GM21360 (cell line): ENCODE measurements around the gene ZNF544.
"Not testable (repeated sequence)": the region's sequence is repeated elsewhere in the genome, so short reads cannot be mapped to it uniquely, and the experiment has no call there.

Experiments
- ATAC-seq: cut with Tn5 transposase; IDR thresholded peaks from one replicate; pipeline ENCODE4 v1.9.1; 2021; ENCODE audit warnings: mild to moderate bottlenecking, moderate library complexity; ENCODE audit not compliant: unreplicated experiment

Gene ZNF544

DNA sequence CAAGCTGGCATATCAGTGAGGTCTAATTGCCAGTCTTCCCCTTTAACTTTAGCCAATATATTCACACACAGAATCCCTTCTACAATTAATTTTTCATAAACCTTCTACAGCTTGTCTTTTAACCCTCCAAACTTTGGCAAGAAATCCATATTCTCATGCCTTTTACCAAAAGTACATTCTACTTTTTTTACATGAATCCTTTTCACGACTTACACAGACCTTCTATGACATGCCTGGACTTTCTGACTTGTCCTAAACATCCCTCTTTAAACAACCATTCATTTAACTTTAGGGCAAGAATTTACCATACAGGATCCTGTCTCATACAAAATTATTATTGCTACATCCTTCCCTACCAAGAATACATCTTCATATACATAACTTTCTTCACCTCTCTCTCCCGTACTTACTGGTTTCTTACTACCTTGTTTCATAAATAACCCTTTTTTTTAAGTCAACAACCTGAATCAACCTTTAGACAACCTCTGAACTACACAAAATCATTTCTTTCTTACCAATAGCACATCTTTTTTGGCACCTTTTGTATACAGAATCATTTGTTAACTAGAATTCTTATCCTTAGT is 23.5 kb downstream of the ZNF544 start:
- ATAC-seq, result no peak

DNA sequence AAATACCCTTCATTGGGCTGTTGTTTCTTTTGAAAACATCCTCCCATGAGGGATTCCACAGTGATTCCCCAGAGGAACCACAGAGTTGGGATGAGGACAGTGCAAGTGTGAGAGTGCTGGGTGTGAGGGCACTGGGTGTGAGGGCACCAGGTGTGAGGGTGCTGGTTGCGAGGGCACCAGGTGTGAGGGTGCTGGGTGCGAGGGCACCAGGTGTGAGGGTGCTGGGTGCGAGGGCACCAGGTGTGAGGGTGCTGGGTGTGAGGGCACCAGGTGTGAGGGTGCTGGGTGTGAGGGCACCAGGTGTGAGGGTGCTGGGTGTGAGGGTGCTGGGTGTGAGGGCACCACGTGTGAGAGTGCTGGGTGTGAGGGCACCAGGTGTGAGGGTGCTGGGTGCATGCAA is 29.5 kb downstream of the ZNF544 start:
- ATAC-seq, result not testable (repeated sequence)

DNA sequence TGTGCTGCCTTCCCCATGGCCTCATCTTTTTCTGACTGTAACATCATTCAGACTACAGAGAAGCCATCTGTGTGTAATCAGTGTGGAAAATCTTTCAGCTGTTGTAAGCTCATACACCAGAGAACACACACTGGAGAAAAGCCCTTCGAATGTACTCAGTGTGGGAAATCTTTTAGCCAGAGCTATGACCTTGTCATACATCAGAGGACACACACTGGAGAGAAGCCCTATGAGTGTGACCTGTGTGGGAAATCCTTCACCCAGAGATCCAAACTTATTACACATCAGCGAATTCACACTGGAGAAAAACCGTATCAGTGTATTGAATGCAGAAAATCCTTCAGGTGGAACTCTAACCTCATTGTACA is 32.9 kb downstream of the ZNF544 start:
- no peak for ATAC-seq

DNA sequence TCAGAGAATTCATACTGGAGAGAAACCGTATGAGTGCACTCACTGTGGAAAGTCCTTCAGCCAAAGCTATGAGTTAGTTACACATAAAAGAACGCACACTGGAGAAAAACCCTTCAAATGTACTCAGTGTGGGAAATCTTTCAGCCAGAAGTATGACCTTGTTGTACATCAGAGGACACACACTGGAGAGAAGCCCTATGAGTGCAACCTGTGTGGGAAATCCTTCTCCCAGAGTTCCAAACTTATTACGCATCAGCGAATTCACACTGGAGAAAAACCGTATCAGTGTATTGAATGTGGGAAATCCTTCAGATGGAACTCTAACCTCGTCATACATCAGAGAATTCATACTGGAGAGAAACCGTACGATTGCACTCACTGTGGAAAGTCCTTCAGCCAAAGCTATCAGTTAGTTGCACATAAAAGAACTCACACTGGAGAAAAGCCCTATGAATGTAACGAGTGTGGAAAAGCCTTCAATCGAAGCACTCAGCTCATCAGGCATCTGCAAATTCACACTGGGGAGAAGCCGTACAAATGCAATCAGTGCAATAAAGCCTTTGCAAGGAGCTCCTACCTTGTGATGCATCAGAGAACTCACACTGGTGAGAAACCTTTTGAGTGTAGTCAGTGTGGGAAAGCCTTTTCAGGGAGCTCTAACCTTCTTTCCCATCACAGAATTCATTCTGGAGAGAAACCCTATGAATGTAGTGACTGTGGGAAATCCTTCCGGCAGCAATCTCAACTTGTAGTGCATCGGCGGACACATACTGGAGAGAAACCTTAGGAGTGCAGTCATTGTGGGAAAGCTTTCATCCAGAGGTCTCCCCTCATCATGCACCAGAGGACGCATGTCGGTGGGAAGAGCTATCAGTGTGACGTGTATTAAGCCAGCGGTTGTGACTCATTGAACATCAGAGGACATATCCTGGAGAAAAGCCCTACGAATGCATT is 33.5 kb downstream of the ZNF544 start:
- ATAC-seq, result no peak

DNA sequence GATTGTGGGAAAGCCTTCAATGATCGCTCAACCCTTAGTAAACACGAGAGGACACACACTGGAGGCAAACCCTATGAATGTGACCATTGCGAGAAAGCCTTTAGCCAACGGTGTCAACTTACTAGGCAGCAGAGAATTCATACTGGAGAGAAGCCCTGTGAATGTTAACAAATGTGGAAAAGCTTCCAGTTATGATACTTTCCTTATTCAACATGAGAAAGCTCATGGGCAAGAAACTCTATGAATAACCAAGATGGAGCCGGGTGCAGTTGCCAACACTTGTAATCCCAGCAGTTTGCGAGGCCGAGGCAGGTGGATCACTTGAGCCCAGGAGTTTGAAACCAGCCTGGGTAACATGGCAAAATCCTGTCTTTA is 34.2 kb downstream of the ZNF544 start:
- no peak for ATAC-seq

DNA sequence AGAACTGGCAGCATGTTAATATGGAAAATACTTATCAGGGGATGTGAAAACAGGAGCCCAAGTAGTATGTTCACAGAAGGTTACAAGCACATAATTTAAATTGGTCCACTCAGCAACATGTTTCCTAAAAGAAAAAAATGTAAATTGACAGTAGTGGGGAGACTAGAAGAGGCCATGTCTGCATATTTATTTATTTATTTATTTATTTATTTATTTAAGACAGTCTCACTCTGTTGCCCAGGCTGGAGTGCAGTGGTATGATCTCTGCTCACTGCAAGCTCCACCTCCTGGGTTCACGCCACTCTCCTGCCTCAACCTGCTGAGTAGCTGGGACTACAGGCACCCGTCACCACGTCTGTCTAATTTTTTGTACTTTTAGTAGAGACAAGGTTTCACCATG is 36.4 kb downstream of the ZNF544 start:
- no peak for ATAC-seq

DNA sequence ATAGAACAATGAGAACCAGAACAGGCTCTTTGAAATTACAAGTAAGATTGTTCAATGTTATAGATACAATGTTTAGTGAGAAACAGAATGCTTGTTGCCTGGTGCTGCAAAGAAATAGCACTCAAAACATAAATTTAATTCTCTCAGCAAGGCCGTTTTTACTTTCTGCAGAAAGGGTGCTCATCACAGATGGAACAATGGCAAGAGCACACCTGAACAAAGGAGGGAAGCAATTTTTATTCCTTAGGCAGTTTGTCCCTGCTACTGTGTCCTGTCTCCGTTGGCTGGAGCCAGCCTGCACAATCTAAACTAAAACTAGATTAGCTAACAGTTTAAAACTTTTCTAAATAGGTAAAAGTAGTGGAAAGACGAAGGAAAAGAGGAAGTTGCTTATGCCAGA is 39.6 kb downstream of the ZNF544 start:
- no peak for ATAC-seq

DNA sequence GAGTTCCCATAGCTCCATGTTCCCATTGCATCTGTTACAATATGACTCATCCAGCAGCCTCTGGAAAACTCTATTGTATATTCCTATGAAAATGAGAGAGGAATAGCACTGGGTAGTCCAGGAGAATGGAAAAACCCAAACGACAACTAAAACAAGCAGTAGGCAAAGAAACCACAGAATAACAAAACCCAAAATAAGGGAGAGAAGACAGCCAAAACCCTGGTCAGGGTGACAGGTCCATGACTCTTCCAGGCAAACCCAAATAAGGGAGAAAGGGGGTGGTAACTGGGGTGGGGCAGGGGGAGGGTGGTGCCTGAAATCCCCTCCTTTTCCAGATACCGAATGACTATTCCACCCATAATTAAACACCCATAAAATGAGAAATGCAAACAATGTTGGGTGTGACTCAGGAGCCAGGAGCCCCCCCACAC is 46.1 kb downstream of the ZNF544 start:
- no peak for ATAC-seq

DNA sequence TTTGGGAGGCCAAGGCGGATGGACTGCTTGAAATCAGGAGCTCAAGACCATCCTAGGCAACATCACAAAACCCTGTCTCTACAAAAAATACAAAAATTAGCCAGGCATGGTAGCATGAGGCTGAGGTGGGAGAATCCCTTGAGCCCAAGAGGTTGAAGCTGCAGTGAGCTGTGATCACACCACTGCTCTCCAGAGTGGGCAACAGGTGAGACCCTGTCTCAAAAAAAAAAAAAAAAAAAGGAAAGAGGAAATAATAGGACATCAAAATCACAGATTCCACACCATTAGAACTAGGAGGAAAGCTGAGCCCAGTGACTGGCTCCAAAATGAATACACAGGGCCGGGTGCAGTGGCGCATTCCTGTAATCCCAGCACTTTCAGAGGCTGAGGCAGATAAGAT is 46.9 kb downstream of the ZNF544 start:
- ATAC-seq, result no peak

DNA sequence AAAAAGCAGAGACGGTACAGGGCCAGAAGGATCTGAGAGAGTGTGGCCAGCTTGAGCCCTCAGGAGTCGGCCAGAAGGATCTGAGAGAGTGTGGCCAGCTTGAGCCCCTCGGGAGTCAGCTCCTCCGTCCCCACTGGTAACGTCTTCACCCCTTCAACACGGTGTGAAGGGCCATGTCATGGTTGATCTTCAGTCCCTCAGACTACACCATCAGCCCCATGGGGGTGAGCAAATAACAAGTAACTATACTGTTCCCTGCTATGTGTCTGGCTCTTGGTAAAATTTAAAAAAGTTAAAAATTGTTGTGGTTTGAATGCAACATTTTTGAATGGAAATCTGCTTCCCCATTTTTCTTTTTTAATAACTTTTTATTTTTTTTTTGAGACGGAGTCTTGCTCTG is 48.5 kb downstream of the ZNF544 start:
- ATAC-seq, result no peak

DNA sequence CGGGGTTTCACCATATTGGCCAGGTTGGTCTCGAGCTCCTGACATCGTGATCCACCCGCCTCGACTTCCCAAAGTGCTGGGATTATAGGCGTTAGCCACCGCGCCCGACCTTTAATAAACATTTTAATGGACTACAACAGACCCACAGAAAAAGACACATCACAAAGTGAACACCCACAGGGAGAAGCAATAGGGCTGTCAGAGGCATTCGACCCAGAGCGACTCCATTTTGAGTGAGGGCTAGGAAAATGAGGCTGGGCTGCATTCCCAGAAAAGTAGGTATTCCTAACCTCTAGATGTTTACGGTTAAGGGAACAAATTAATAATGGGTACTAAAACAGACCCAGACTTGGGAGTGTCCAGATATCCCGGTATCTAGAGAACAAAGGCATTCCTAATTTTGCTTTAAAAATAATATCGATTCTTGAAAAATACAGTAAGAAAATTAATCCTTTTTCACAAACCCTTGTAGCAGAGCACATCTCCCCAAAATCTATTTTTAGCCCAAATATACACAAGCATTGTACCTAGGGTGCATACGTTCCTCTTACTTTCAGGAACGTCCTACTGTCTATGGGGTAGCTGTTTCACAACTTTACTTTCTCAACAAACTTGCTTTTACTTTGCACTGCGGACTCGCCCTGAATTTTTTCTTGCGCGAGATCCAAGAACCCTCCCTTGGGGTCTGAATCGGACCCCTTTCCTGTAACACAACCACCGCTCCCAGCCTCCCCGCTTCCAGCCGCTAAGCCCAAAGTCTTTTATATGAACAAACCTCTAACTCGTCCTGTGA is 49.2 kb downstream of the ZNF544 start:
- no peak for ATAC-seq

DNA sequence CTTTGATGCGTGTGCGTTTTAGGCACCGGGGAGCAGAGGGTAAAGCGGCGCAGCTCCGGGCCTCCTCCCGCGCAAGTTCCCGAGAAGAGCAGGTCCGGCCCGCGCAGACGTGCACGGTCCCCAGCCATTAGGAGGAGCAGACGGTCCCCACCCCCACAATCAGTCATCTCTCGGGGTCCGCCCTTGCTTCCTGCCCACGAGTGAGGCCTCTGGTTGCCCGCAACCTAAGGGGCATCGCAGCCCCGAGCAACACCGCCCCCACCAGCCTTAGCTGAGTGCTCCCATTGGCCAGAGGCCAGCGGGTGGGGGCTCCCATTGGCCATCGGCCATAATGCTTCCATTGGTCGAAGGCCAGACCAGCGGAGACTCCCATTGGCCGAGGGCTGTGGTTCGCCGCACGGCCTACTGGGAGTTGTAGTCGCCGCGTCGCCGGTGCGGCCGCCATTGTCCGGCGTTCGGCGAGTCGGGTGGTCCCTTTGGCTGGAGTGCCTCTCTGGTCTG is 49.9 kb downstream of the ZNF544 start, which contains the start of gene ZNF8:
ZNF8 (plus strand) TSS at position 415 of the 501 bp plus-strand sequence. CDS start 127 bp downstream, outside the sequence.
- peak; percentile 94 for ATAC-seq

DNA sequence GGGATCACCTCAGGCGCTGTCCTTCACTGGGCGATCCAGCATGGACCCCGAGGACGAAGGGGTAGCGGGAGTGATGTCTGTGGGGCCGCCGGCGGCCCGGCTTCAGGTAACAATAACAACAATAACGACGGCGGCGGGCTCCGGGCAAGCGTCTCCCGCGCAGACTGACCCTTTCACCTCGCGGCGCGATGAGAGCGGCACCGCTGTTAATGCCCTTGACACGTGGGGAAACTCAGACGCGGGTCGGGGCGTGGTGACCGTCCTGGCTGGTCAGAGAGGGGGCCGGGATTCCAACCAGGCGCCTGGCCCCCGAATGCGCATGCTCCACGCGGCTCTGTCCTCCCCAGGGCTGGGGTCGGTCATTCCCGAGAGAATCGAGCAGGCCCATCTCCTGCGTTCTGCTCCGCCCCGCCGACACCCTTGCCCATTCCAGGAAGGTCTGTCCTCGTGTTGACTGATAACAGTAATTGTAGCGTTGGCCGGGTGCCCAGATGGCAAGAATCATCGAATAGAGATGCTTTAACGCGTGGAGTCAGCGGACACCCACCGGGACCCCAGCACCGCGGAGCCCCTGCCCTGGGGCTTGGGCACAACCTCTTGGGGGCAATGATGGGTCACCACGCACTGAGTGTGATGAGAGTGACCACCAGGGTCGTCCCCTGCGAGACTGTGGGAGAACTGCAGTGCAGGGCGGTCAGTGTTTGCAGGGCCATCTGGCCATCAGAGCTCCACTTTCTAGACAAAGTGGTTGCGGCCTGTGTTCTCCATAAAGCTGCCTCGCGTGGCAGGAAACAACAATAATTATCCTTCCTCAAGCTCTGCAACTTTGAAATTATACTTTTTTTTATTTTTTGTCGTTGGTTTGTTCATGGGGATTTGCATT is 50.6 kb downstream of the ZNF544 start:
- peak; percentile 20 for ATAC-seq

DNA sequence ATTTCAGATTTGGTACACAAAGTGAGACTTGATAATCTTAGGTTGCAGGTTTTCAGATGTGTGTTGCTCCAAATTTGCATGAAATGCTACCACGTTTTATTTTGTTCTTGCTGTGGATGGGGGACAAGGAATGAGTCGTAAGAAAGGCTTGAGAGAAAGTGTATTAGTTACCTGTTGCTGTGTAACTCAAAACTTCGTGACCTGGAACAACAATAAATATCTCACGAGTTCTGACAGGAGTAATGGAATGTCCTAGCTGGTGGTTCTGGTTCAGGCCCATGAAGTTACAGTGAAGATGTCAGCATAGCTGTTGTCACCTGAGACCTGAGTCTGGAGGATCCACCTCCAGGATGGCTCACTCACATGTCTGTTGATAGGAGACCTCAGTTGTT is 51.2 kb downstream of the ZNF544 start:
- no peak for ATAC-seq

DNA sequence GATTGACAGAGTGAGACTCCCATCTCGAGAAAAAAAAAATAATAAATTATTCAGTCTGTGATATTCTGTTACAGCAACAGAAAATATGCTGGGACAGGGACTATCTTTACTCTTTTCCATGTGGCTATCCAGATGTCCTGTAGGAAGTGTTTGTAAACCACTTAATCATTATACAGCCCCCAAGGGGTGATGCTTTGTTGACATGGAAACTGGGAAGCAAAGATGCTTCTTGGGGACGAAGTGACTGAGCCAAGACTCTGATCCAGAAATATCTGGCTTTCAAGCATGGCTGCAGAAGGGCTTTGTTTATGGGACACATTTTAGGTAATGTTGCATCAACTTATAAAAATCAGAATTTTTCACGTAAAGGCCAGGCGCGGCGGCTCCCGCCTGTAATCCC is 55.5 kb downstream of the ZNF544 start:
- ATAC-seq, result no peak

DNA sequence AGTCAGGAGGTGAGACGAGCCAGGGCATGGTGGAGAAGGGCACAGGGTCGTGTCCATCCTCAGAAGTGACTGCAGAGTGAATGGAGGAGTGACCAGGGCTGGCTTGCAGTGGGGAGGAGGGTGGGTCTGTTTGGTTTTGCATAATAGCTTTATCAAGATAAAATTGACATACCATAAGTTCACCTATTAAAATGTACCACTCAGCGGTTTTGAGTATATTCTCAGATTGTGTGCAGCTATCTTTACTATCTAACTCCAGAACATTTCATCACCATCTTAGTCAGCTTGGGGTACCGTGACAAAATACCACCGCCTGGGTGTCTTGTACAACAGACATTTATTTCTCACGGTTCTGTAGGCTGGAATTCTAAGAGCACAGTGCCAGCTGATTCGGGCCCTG is 63.2 kb downstream of the ZNF544 start:
- ATAC-seq, result no peak

DNA sequence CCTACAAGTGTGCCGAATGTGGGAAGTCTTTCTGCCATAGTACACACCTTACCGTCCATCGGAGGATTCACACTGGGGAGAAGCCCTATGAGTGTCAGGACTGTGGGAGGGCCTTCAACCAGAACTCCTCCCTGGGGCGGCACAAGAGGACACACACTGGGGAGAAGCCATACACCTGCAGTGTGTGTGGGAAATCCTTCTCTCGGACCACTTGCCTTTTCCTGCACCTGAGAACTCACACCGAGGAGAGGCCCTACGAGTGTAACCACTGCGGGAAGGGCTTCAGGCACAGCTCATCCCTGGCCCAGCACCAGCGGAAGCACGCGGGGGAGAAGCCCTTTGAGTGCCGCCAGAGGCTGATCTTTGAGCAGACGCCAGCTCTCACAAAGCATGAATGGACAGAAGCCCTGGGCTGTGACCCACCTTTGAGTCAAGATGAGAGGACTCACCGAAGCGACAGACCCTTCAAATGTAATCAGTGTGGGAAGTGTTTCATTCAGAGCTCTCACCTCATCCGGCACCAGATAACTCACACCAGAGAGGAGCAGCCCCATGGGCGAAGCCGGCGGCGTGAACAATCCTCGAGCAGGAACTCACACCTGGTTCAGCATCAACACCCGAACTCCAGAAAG is 66.1 kb downstream of the ZNF544 start:
- no peak for ATAC-seq

DNA sequence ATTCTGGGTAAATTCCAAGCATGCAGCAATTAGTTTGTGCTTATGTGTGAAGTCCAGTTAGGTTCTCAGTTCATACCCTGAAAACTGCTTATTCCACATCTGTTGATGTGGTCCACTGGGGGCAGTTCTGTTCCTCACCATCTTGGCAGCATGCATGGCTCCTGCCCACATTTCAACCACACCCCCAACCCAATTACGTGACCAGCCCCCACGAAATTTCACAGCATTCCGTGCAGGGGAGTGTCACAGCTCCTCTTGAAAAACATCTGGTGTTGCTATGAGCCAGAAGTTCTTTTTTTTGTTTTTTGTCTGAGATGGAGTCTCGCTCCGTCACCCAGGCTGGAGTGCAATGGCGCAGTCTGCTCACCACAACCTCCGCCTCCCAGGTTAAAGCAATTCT is 67.4 kb downstream of the ZNF544 start:
- no peak for ATAC-seq

DNA sequence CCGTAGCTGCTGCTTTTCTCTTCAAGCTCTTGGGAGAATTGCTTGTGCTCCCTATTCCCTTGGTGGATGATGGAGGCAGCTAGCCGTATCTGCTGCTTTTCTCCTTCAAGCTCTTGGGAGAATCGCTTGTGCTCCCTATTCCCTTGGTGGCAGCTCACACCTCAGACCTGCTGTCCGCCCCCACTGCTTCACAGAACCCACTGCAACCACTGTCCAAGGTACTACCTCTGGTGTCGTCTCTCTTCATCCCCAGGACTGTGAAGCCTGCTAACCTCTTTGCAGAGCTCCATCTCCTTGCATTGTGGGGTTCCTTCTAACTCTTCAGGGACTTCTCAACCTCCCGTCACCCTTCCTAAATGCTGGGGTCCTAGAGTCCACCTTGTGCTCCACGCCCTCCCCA is 71.9 kb downstream of the ZNF544 start:
- no peak for ATAC-seq

DNA sequence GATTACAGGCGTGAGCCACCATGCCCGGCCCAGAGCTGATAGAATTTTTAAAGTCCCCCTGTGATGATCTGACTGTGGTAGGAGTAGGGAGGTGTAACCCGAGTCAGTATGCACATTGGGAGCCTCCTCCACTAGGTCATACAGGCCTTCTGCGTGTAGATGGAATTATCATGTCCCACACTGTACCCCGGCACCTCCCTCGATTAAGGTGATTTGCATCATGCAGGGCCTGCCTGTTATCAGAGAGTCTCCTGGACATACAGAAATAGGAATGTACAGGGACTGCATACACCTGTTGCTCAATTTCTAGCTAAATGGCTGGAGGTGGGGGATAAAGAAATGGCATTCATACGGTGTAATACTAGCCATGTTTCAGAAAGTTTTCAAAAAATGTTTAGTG is 75.5 kb downstream of the ZNF544 start:
- ATAC-seq, result no peak
